ENCODE data around the gene GNB2. TPM values are rescaled to one million over a fixed set of nuclear protein-coding genes. Genes with fewer than 3 reads are reported as not detected.
"Not testable (repeated sequence)": the region's sequence is repeated elsewhere in the genome, so short reads cannot be mapped to it uniquely, and the experiment has no call there.

GNB2 gene
- polyA plus RNA-seq, 2 of the 4 experiments (the other 2 are of a cell fraction) = 50.8 to 163 TPM

DNA sequence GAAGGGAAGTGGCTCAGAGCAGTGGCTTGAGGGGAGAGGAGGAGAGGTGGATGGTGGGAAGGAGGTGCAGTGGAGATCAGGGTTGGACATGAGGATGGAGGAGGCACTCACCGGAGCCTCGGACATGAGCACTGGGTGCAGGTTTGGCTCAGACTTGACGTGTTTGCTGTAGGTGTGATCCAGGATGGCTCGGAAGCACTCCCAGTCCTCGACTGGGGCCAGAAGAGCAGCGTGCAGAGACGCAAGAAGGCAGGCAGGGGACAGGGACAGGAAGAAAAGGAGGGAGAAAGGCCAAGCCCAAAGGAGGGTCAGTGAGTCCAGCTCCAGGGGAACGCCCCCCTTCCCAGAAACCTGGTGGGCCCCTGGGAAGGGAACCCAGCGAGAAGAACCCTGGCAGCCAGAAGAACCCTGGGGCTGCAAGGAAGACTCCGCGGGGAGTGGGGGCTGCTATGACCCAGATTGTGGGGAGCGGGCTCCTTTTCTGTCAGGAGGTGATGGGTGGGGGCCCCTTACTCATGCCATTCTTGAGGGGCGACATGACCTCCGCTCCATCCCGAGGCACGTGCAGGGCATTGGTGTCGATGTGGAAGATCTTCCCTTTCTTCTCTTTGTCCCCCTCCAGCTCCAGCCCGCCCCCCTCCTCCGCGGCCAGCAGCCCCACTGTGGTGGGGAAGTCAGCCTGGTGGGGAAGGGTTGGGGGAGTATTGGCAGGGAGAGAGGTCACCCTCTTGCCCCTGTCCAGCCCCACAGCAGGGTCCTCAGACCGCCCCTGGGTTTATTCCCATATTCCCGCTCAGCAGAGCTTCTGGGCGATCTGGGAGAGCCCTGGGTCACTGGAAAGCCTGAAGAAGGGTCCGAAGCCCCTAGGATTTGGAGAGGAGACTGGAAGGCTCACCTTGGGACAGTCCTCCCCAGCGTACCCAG is 18.4 kb upstream of the GNB2 start:
- no peak overlapping the region for H3K27ac ChIP-seq
- ATAC-seq (peak; percentile 25 to 32; a peak in 4 of 6 replicates), FAIRE-seq (no peak), DNase-seq (ENCODE audit: low read depth in 1 of 2, low spot score in 1 of 2) (no peak)
- 27% methylated on average over 22 of the region's 25 CpGs for WGBS (ENCODE audit: missing lambda C conversion rate)
- ChIA-PET POLR2A (no interaction called here), CTCF (interaction anchor here (1.6 to 3.9 kb wide), 3 partner anchors 19 to 37 kb away, joined by 3 to 25 read pairs (median 9); no protein-coding TSS in a partner anchor)
- H3K9me3 ChIP-seq = no peaks in the 10 kb centered on the region
- peaks cover 6% of the 10 kb centered on the region; the same call in 2 of the 3 replicates for H3K4me1 ChIP-seq
- TF ChIP-seq KDM1A (IDR thresholded peaks at IDR 0.05; ENCODE audit: low read depth) (no peak), CBX2 (IDR thresholded peaks at IDR 0.05; ENCODE audit: borderline replicate concordance, low read depth) (no peak), KDM5A (IDR thresholded peaks at IDR 0.05) (no peak), HDAC2 (IDR thresholded peaks at IDR 0.05) (no peak), MAFK (IDR thresholded peaks at IDR 0.05; ENCODE audit: partially characterized antibody) (no peak), FOSL2 (IDR thresholded peaks at IDR 0.05) (no peak), FOSL2 (CRISPR knock-in tag; IDR thresholded peaks at IDR 0.05) (no peak), NR3C1 (IDR thresholded peaks at IDR 0.05) (no peak), FOXS1 (CRISPR knock-in tag; IDR thresholded peaks at IDR 0.05) (no peak), EP300 (IDR thresholded peaks at IDR 0.05) (no peak), BHLHE40 (IDR thresholded peaks at IDR 0.05; ENCODE audit: low read depth, low read length) (no peak), ESRRA (IDR thresholded peaks at IDR 0.05; ENCODE audit: borderline replicate concordance, low read length) (no peak), RNF2 (IDR thresholded peaks at IDR 0.05; ENCODE audit: borderline replicate concordance, low read depth) (no peak), HOXB5 (CRISPR knock-in tag; IDR thresholded peaks at IDR 0.05) (no peak)
- TF ChIP-seq, protein P1, sequence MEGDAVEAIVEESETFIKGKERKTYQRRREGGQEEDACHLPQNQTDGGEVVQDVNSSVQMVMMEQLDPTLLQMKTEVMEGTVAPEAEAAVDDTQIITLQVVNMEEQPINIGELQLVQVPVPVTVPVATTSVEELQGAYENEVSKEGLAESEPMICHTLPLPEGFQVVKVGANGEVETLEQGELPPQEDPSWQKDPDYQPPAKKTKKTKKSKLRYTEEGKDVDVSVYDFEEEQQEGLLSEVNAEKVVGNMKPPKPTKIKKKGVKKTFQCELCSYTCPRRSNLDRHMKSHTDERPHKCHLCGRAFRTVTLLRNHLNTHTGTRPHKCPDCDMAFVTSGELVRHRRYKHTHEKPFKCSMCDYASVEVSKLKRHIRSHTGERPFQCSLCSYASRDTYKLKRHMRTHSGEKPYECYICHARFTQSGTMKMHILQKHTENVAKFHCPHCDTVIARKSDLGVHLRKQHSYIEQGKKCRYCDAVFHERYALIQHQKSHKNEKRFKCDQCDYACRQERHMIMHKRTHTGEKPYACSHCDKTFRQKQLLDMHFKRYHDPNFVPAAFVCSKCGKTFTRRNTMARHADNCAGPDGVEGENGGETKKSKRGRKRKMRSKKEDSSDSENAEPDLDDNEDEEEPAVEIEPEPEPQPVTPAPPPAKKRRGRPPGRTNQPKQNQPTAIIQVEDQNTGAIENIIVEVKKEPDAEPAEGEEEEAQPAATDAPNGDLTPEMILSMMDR (IDR thresholded peaks at IDR 0.05) = no peak
- TF ChIP-seq, protein P2, sequence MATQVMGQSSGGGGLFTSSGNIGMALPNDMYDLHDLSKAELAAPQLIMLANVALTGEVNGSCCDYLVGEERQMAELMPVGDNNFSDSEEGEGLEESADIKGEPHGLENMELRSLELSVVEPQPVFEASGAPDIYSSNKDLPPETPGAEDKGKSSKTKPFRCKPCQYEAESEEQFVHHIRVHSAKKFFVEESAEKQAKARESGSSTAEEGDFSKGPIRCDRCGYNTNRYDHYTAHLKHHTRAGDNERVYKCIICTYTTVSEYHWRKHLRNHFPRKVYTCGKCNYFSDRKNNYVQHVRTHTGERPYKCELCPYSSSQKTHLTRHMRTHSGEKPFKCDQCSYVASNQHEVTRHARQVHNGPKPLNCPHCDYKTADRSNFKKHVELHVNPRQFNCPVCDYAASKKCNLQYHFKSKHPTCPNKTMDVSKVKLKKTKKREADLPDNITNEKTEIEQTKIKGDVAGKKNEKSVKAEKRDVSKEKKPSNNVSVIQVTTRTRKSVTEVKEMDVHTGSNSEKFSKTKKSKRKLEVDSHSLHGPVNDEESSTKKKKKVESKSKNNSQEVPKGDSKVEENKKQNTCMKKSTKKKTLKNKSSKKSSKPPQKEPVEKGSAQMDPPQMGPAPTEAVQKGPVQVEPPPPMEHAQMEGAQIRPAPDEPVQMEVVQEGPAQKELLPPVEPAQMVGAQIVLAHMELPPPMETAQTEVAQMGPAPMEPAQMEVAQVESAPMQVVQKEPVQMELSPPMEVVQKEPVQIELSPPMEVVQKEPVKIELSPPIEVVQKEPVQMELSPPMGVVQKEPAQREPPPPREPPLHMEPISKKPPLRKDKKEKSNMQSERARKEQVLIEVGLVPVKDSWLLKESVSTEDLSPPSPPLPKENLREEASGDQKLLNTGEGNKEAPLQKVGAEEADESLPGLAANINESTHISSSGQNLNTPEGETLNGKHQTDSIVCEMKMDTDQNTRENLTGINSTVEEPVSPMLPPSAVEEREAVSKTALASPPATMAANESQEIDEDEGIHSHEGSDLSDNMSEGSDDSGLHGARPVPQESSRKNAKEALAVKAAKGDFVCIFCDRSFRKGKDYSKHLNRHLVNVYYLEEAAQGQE (IDR thresholded peaks at IDR 0.05) = no peak
- TF ChIP-seq, protein P3, sequence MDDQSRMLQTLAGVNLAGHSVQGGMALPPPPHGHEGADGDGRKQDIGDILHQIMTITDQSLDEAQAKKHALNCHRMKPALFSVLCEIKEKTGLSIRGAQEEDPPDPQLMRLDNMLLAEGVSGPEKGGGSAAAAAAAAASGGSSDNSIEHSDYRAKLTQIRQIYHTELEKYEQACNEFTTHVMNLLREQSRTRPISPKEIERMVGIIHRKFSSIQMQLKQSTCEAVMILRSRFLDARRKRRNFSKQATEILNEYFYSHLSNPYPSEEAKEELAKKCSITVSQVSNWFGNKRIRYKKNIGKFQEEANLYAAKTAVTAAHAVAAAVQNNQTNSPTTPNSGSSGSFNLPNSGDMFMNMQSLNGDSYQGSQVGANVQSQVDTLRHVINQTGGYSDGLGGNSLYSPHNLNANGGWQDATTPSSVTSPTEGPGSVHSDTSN (IDR thresholded peaks at IDR 0.05) = no peak
- no peak overlapping the region for H3K4me2 ChIP-seq
- H3K4me3 ChIP-seq = no peak overlapping the region

DNA sequence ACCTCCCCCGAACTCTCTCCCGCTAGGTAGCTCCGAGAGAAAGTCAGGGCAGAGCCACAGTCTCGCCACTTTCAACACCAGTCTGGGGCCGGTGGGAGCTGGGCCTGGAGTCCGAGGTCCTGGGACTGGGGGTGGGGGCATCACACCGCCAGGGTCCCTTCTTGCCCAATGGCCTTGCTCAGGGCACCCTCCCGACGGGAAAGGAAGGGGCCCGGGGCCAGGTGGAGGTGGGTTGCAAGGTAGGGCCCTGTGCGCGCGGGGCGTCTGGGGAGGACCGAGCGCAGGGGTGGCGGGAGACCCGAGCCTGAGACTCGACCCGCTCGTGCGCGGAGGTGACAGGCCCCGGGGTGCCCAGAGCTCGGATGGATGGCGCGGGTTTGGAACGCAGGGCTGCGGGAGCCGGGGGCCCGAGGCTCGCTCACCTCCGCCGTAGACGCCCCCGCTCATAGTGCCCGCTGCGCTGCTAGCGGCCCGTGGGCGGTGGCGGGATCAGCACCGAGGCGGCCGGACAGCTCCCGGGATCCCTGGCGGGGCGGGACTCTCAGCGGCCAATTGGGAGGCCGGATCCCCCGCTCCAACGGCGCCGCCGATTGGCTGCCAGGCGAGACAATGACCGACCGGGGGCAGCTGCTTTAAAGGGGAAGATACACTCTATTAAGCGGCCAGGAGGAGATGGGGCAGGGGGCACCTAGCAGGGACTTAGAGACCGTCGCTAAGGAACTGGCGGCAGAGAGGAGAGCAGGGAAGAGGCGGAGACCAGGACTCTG is 17.4 kb upstream of the GNB2 start, which contains the start of gene ACTL6B:
Gene ACTL6B, minus strand, starts transcription at position 541 of the 767 bp plus-strand sequence. Its CDS starts 94 bp downstream, at position 447.
- WGBS (ENCODE audit: missing lambda C conversion rate) = 45% methylated on average over 44 of the region's 63 CpGs
- POLR2A ChIA-PET = no interaction called here
- Histone ChIP-seq H3K4me3 (no peak within 1 kb of the TSS), H3K4me2 (peak within 1 kb of the TSS; percentile 28), H3K4me1 (peaks cover 6% of the 10 kb centered on the region; the same call in 2 of the 3 replicates), H3K9me3 (no peaks in the 10 kb centered on the region), H3K27ac (no peak within 1 kb of the TSS)
- TF ChIP-seq, protein P2 (IDR thresholded peaks at IDR 0.05) = peak; percentile 95
- TF ChIP-seq RCOR1 (IDR thresholded peaks at IDR 0.05; ENCODE audit: low read depth, low read length) (no peak), EHMT2 (IDR thresholded peaks at IDR 0.05; ENCODE audit: low read depth) (peak; percentile 67)
- DNase-seq (ENCODE audit: low read depth in 1 of 2, low spot score in 1 of 2) (peak; percentile 36 to 72), ATAC-seq (peak; percentile 66 to 75; a peak in 5 of 6 replicates), FAIRE-seq (no peak)
- CTCF ChIA-PET = interaction anchor here (0.9 to 3.9 kb wide), 5 partner anchors 20 to 138 kb away, joined by 3 to 25 read pairs (median 4); no protein-coding TSS in a partner anchor

DNA sequence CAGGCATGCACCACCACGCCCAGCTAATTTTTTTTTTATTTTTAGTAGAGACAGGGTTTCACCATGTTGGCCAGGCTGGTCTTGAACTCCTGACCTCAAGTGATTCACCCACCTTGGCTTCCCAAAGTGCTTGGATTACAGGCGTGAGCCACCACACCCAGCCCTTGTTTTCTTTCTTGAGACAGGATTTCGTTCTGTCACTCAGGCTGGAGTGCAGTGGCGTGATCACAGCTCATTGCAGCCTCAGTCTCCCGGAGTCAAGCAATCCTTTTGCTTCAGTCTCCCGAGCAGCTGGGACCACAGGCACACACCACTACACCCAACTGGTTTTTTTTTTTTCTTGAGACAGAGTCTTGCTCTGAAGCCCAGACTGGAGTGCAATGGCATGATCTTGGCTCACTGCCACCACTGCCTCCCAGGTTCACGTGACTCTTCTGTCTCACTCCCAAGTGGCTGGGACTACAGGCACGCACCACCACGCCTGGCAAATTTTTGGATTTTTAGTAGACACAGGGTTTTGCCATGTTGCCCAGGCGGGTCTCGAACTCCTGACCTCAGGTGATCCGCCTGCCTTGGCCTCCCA is 11.3 kb upstream of the GNB2 start:
- ChIA-PET POLR2A (interaction anchor here (2.8 kb wide), 1 partner anchor 11 kb away, joined by 7 read pairs; the partner anchor contains the start of gene GNB2), CTCF (interaction anchor here (0.6 to 4.1 kb wide), 5 partner anchors 29 to 1378 kb away, joined by 3 to 20 read pairs (median 5); partner anchors contain the start of genes POP7 and SLC12A9)
- not testable (repeated sequence) for H3K4me2 ChIP-seq; H3K9me3 ChIP-seq; FAIRE-seq; DNase-seq (ENCODE audit: low read depth in 1 of 2, low spot score in 1 of 2); H3K27ac ChIP-seq; H3K4me3 ChIP-seq; ATAC-seq; H3K4me1 ChIP-seq
- 62% methylated on average over 12 of the region's 12 CpGs for WGBS (ENCODE audit: missing lambda C conversion rate)
